Endometrium (tissue), 2 donors: ENCODE results near the gene ITGB2.

Experiments
- FAIRE-seq: peaks from 2 replicates; lab custom pipeline; 2012; peaks lifted over from hg19 to GRCh38; lab: Jason Lieb, UNC
- donor health status: control.
- donor health status: control.

ITGB2 gene

DNA sequence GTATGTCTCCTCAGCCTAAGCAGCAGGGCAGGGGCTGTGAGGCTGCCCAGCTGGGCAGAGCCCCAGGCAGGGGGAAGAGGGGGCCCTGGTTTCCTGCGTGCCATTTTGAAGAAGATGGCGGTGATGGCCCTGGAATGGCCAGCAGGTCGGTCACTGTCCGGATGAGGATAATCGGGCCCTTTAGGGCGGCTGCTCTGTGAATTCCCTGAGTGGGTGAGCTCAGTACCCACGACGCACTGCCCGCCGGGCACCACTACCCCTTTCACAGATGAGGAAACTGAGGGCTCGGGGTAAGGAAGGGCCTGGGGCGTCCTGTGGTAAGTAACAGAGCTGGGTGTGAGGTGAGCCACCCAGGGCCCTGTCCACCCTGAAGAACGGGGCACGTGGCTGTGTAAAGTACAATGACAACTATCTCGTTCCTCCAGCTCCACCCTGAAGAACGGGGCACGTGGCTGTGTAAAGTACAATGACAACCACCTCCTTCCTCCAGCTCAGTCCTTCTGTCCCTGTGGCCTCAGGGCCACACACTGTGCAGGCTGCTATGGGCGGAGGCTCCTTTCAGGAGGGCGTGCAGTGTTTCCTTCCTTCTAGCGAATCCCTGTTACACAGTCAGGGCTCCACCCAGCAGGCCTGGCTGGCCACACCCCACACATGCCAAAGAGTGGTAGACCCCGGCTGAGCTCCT lies 23.2 kb downstream of the ITGB2 start:
- no peak for FAIRE-seq

DNA sequence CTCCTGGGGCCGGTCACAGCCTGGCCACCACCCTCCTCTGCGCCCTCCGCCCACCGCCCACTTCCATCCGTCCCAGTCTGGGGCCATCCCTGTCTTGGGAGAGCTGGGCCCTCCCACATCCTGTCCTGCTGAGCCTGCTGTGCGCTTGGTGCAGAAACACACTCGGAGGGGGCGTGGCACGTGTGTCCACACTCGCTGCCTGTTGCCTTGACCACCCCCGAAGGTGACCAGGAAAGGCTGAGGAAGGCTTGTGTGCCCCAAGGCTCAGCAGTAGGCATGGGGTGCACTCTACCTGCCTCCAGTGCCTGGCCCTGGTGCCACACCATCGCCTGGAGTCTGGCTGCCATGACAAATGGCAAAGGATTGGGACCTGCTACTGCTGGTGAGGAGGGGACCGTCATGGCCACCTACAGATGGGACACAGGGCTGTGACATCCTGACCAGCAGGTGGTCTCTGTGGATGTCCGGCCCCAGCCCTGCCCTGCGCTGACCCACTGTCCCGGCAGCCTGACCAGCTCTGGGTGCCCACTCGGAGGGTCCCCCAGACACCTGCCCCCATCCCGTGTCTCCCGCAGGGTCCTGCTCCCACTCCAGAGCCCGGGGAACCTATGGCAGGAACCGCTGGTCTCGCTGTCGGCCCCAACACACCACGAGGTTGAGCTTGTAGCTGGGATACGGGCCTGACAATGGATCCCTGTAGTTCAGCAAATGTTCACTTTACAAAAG lies 24.0 kb downstream of the ITGB2 start:
- no peak for FAIRE-seq

DNA sequence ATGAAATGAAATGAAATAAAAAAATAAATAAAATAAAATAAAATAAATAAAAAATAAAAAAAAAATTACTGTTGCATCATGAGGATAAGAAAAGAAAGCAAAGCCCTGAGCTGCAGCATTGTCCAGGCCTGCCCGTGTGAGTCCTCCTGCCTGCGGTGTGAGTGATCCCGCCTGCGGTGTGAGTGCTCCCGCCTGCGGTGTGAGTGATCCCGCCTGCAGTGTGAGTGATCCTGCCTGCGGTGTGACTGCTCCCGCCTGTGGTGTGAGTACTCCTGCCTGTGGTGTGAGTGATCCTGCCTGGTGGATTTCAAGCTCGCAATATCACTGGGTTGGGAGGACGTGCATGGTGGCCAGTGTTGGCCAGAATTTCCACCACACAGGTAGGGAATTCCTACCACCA lies 24.8 kb downstream of the ITGB2 start:
- FAIRE-seq, result no peak

DNA sequence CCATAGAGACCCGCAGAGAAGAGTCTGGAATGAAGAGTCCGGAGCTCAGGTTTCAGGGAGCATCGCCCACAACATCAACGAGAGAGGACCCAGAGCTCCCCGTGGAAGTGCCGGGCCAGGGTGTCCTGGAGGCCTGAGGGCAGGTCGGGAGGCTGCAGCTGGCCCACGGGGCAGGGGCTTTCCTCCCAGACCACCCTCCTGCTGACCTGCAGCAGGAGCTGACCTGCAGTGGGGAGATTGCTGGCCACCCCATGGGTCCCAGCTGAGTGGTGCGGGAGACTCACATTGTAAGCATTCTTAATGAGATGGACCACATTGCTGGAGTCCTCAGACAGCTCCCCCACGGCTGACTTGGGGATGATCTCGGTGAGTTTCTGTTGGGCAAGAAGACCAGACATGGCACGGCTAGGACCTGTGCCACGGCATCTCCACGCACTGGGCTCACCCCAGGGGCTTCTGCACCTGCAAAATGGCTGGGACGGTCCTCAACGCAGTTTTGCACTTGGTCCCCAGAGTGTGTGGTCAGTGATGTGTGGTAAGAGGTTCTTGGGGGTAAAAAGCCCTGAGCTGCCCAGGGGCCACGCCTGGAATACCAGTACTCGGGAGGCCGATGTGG lies 25.9 kb downstream of the ITGB2 start:
- no peak for FAIRE-seq

DNA sequence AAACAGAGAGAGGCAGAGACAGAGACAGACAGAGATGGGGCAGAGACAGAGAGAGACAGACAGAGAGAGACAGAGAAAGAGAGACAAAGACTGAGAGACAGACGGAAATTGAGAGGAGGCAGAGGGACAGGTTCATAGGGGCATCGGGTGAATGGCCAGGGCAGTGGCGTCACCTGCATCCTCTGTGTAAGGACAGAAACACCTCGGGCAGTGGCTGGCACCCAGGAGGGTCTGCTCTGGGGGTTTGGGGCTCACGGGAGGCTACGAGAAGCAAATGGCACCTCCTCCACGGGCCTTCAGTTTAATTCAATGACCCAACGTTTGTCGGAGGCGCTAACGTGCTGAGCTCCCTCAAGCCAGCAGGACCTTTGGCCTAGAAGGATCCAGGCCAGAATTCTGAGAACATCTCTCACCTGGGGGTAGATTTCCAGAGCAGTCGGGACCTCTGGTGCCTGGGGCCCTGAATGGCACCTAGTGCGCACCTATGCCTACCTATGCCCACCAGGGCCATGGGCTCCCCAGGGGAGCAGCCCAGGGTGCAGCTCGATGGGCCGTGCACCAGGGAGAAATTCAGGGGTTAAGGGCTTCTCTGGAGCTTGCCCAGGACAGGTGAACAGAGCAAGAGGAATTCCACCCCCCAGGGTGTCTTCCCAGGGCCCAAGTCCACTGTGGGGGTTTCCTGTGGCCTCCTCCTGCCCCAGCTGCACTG lies 26.6 kb downstream of the ITGB2 start:
- FAIRE-seq, result no peak

DNA sequence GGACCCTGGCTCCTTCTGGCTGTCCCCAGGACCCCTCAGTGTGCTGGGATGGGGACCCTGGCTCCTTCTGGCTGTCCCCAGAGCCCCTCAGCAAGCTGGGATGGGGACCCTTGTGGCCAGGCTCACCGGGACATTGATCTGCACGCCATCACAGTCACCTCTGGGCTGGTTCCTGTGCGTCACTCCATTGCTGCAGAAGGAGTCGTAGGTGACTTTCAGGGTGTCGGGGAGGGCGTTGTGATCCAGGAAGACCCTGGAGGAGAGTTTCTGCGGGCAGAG lies 27.5 kb downstream of the ITGB2 start:
- FAIRE-seq, result no peak

DNA sequence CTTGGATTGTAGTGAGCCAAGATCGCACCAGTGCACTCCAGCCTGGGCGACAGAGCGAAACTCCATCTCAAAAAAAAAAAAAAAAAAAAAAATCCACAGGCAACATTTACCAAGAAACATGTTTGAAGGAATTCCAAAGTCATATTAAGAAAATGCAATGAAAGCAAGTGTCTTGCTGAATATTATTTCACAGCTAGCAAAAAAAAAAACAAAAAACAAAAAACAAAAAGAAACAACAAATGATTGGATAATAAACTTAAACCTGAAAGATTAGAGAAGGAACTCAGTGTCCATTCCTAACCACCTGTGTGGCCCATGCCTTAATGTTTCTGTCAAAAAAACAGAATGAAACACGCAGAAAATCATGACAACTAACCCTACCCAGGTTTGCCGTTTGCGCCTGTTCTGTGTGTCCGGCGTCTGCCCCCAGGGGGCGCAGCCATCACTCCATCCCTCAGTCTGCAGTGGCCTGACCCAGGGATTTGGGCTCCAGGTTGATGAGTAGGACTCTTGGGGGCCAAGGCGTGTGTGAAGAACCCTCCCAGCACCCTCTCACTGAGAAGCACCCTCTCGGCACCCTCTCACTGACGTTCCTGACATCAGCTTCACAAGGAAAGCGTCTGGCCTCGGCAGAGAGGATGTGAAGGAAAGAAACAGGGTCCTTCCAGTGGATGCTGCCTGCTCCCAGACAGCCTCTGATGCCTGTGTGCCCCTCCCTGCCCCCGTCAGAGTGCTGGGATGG lies 28.0 kb downstream of the ITGB2 start:
- no peak for FAIRE-seq

DNA sequence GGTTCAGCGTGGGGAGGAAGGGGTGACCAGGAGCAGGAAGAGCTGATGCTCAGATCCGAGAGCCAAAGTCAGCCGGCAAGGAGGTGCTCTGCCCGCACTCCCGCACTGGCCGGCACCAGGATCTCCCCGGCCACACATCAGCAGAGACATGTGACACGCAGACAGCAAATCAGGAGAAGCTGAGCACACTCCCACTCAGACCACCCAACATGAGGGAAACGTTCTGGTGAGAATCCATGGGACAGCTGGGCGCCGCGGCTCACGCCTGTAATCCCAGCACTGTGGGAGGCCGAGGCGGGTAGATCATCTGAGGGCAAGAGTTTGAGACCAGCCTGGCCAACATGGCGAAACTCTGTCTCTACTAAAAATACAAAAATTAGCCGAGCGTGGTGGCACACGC lies 28.6 kb downstream of the ITGB2 start:
- no peak for FAIRE-seq

DNA sequence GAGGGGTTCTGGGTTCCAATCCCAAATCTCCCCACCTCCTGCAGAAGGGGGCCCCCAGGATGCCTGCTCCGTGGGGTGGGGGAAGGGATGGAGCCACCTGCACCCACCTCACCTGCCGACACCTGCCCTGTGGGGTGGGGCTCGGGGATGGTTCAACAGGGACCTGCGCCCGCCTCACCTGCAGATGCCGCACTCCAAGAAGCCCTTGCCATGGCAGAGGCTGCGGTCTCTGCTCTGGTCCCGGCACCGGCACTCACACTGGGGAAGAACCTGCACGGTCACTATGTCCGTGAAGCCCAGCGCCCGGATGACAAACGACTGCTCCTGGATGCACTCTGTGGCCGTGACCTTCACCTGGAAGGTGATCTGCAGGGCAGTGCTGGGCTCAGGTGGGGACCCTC lies 29.1 kb downstream of the ITGB2 start:
- FAIRE-seq, result no peak

DNA sequence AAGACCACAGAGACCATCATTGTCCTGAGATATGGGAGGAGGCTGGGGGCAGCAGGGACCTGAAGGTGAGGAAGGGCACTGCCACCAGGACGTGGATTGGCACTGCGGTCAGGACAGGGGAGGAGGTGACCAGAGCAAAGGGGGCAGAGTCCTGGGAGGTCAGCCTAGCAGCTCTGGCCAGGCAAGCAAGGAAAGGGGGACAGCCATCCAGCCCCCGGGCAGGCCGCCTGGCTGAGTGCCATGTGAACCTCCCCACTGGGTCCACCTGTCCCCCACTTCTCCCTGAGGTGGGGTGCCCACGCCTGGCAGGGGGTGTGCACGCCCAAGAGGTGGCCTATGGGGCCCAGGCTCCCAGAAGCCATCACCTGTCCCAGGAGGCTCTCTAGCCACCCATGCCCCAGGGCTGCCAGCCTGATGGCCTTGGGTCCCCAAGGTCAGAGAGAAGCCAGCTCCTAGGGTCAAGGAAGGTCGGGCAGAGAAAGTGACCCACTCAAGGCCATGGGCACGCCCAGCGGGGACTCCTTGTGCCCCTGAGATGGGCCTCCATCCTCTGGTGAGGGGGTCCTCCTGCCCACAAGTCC lies 29.6 kb downstream of the ITGB2 start:
- no peak for FAIRE-seq

DNA sequence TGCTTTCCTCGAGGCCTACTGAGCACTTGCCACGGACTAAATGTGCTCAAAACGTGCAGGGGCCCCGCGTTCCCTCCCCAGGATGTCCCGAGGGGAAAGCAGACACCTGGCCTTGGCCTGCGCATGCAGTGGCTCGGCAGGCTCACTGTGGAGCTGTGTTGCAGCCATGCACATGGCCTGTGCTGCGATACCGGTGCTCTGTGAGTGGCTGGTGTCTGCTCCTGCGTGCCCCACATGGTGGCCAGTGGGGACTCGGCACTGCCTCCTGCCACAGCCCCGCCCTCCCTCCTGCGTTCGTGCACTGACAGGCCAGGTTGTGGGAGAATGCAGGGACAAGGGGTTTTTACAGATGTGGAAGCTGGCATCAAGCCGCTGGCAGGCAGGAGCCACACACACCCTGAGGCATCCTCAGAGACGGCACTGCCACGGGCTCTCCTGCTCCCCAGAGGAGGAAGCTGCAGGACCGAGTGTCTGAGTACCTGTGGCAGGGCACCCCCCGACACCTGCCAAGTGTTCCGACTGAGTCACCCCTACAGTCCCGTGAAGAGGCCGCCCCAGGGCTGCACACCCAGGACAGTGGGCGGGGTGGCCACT lies 30.3 kb downstream of the ITGB2 start:
- FAIRE-seq, result no peak

DNA sequence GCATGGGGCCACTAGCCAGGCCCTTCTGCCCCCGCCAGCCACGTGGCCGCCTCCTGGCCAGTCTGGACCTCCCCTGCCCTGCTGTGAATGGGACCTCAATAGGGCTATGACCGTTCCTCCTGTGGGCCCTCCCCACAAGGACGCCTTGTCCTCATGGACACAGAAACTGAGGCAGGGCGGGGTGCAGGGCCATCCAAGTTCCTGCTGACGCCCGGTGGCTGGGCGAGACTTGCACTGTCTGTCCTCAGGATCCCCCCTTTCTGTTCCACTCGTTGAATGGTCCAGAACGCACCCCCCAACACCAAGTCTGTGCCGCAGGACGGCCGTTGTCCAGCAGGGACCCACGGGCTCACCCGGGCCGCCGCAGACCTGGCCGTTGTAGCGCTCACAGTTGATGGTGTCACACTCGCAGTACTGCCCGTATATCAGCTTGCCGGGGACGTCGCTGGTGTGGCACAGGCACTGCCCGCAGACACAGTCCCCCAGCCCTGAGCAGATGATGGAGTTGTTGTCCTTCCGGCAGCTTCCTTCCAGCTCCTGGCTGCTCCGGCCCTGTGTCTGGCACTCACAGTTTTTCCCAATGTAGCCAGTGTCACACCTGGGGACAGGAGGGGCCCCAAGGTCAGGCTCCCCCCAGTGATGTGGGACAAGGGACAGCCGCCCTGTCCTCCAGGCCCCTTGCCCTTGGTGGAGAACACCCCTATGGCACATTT lies 30.9 kb downstream of the ITGB2 start:
- FAIRE-seq, result no peak

DNA sequence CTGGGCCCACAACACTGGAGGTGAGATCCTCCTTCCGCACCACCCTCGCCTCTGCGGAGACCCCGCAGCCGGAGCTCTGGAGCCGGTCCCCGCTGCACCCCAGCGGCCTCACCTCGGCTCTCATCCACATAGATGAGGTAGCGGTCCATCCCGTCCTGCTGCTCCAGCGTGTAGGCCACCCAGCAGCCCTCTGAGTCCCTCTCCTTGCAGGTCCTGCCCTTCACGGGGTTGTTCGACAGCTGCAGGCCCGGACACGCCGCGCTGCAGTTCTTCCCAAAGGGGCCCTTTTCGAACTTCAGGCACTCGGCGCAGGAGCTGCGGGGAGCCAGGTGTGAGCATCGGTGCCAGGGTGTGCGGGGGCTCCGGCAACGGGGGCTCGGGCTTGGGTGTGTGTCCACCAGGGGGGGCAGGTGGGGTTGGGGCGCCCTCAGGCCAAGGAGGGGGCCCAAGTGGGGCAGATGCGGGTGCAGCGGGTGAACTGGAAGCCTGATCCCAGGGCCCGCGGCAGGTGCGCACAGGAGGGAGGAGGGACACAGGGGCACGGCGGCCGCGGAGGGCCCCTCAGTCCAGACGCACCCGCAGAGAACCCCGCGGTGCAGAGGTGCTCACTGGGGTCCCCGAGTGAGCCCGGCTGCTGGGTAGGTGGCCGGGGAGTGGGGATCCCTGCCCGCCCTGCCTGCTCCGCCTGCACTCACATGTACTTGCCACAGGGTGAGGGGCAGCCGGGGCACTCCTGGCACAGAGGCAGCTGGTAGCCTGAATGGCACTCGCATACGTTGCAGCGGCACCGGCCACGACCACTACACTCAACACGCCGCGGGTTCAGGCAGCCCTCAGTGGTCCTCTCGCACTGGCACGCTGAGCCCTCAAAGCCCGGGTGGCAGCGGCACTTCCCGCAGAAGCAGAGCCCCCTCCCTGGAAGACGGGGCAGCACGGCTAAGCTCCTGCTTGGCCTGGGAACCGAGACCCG lies 31.8 kb downstream of the ITGB2 start:
- no peak for FAIRE-seq

DNA sequence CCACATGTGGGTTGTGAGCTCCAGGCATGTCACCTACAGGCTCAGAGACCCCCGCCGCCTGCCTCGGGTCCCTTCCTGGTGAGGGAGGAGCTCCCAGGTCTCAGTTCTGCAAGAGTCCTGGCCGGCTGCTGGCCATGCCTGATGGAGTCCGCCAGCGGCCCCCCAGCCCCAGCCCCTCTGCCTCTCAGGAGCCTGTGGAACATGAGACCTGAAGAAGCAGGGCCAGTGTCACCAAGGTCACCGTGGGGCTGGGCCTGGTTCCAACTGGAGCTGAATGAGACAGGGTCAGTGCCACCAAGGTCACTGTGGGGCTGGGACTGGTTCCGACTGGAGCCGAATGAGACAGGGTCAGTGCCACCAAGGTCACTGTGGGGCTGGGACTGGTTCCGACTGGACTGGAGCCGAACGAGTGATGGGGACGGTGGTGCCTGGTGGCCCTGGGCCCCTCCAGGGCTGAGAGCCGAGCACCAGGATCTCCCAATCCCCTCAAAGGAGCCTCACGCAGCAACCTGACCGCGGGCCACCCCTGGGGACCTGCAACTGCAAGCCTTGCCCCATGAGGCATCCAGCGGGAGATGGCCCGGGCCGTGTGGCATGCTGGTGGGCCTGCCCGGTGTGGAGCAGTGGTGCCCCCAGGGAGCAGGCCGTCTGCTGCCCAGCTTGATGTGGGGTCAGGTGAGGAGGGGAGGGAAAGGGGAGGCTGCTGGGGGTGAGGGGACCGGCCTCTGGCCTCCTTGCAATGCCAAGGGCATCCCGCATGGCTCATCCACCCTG lies 32.7 kb downstream of the ITGB2 start:
- no peak for FAIRE-seq

DNA sequence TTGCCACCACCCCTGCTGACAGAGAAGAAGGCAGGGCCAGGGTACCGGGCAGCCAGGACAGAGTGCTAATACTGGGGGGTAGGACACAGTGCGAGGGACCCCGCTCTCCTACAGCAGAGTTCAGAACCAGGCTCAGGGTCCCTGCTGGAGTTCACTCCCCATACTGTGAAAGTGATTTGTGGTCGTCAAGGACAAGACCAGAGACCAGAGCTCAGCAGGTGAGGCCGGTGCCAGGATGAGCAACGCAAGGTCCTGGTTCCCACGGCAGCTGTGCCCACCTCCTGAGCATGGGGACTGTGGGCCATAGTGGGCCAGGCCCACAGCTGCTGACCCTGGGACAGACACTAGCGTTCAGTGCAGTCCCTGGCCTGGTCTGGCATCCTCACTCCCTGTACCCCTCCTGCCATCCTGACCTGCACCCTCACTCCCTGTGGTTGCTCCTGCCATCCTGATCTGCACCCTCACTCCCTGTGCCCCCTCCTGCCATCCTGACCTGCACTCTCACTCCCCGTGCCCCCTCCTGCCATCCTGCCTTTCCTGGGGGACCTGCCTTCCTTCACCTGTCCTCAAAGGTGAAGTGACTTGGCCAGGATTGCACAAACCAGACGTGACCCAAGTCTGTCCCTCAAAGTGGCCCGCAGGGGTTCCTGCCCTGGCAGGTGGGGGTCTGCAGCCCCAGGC lies 33.4 kb downstream of the ITGB2 start:
- no peak for FAIRE-seq

DNA sequence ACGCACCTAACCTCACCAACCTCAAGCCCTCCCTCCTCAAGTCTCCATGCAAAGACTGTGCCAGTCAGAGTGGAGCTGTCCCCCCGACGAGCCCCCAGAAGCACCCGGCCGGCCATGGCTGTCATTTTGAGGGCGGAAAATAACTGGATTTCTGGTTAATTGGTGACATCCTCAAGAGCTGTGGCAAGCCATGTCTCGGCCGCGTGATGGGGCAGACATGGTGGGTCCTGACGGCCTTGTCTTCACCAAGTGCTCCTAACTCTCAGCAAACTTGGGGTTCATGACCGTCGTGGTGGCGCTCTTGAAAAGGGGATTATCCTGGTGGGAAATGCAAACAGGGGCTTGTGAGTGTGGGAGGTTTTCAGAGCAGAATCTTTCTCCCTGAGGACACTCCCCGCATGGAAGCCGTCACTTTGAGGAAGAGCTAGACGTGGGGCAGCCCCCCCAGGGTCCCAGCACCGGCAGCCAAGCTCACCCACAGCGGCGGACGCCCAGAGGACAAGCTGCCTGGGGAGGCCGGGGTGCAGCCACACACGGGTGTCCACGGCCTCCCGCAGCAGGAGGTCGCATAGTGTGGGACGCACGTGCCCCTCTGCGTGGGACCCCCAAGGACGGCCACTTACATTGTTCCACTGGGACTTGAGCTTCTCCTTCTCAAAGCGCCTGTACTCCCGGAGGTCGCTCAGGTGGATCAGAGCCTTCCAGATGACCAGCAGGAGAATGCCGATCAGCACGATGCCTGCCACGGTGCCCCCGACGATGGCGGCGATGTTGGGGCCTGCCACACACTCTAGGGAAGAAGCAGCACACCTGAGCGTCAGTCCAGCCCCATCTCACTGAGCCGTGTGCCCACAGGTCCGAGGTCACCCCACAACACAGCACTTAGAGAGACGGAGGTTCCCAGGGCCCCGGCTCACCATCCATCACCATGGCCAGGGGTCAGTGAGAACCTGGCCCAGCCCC lies 34.3 kb downstream of the ITGB2 start:
- FAIRE-seq, result no peak

DNA sequence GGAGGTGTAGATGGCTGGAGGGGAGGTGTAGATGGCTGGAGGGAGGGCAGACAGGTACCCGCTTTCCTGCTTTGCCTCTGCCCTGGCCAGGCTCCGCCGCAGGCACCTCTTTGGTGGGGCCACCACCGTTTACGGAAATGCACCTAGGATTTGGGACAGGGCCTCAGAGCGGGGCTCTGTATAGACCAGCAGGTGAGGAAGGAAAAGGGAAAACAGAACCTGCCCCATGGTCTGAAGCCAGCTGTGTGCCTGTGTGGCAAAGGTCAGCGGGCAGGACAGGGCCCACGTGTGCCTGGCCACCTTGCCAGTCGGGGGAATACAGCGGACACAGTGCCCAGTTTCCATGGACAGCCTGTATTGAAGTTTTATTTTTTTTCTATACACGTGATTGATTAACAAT lies 35.1 kb downstream of the ITGB2 start:
- no peak for FAIRE-seq
